Adrenal gland (tissue), 5 donors: ENCODE results near the gene ITGA1.

Source experiments
- POLR2A ChIP-seq, 2 donors: fragments of 450-650 bp; IDR thresholded peaks; one replicate each; pipeline ENCODE4 v1.6.1; 2017; ENCODE audit warnings: antibody characterized with exemption in 2 of 2, mild to moderate bottlenecking in 2 of 2, moderate library complexity in 1 of 2
- TF ChIP-seq, protein P1 (sequence below), 6 experiments: fragments of 450-650 bp in 4 of 6; fragments of 200-600 bp in 2 of 6; sonication (generic) in 1 of 6; IDR thresholded peaks; 1 replicate in 5 of 6; 2 replicates in 1 of 6; pipeline versions ENCODE4 v1.5.1 to v1.8.0; 2016 to 2021; ENCODE audit warnings: antibody characterized with exemption in 6 of 6, mild to moderate bottlenecking in 2 of 6, moderate library complexity in 1 of 6
- donor health status: DM: no; HTN: no; CAD: no.

DNA sequence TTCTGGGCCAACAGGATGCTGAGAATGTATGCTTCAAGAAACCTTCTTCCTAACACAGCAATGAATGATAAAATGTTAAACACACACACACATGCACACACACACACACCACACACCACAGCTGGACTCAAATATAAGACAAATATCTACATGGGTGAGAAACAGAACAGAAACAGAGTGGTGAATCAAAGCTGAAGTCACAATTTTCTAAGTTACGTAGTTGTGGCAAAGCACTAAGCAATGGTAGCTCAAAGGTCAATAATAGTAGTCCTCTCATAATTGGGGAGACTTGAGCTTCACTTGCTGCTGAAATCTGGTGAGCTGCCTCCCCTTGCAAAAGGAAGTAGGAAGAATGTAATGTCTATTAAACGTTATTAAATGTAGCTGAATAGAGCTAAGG lies 33.7 kb upstream of the ITGA1 start:
- TF ChIP-seq, protein P1, sequence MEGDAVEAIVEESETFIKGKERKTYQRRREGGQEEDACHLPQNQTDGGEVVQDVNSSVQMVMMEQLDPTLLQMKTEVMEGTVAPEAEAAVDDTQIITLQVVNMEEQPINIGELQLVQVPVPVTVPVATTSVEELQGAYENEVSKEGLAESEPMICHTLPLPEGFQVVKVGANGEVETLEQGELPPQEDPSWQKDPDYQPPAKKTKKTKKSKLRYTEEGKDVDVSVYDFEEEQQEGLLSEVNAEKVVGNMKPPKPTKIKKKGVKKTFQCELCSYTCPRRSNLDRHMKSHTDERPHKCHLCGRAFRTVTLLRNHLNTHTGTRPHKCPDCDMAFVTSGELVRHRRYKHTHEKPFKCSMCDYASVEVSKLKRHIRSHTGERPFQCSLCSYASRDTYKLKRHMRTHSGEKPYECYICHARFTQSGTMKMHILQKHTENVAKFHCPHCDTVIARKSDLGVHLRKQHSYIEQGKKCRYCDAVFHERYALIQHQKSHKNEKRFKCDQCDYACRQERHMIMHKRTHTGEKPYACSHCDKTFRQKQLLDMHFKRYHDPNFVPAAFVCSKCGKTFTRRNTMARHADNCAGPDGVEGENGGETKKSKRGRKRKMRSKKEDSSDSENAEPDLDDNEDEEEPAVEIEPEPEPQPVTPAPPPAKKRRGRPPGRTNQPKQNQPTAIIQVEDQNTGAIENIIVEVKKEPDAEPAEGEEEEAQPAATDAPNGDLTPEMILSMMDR (IDR thresholded peaks at IDR 0.05): no peak
- no peak for TF ChIP-seq POLR2A (IDR thresholded peaks at IDR 0.05)
